ENCODE data around the gene UEVLD.

UEVLD gene

GRCh38 chr11:18581825-18582224 is 6.7 kb downstream of the UEVLD start:
- no peak for DNase-seq (ENCODE audit: low read depth)

DNA sequence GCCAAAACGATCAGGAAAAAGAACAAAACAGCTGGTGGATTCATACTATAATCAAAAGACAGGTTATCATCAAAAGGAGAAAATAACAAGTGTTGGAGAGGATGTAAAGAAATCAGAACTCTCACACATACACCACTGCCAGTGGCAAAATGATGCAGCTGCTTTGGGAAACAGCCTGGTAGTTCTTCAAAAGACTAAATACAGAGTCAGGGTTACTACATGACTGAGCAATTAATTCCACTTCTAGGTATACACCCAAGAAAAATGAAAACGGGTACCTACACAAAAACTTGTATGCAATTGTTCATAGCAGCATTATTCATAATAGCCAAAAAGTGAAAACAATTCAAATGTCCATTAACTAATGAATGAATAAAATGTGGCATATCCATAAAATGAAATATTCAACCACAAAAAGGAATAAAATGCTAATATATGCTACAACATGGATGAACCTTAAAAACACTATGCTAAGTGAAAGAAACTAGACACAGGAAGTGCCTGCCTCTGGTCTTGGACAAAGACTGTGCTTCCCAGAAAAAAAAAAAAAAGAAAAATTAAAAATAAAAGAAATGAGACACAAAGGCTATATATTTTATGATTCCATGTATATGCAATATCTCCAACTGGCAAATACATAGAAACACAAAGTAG is 8.3 kb downstream of the UEVLD start:
- no peak for DNase-seq (ENCODE audit: low read depth)

DNA sequence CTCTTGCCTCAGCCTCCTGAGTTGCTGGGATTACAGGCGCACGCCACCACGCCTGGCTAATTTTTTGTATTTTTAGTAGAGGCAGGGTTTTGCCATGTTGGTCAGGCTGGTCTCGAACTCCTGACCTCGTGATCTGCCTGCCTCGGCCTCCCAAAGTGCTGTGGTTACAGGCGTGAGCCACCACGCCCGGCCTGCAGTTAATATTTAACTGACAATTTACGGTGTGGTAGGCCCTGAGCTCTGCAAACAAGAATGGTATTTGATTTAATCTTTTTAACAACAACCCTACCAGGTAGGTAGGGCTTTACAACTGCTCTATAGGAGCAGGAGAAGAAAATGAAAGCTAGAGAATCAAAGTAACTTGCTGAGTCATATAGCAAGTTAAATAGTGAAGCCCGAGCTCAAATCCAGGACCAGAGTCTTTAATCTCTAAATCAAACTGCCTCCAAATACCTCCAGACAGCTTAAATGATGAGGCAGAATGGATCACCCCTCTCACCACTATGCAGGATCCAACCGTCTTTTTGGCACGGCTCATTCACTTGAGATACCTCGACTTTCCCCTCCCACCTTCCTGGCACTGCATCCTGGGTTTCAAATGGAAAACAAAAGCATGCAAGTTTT is 9.4 kb downstream of the UEVLD start:
- no peak for DNase-seq (ENCODE audit: low read depth)

DNA sequence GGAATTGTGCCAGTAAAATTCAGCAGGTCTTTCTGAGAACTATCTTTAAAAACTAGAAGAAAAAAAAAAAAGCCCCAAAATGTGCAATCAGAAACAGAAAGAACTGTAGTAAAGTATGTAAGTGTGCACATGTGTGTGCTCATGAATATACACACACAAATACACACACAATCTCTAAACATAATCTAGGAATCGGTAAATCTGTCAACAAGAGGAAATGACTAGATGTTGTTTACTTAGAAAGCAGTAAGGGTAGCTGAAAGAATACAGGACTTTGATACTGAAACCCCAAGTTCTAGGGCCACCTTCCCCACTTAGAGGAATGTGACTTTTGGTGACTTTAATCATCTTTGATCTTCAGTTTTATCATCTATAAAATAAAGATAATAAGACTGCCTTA is 13.2 kb downstream of the UEVLD start:
- DNase-seq (ENCODE audit: low read depth): no peak

GRCh38 chr11:18567081-18567480 is 21.5 kb downstream of the UEVLD start:
- DNase-seq (ENCODE audit: low read depth): peak; percentile 34

- DNase-seq (ENCODE audit: low read depth): no peak
Measured at GRCh38 chr11:18566406-18566805, 22.1 kb downstream of the UEVLD start.

- no peak for DNase-seq (ENCODE audit: low read depth)
Measured at GRCh38 chr11:18564149-18564548, 24.4 kb downstream of the UEVLD start.

GRCh38 chr11:18563090-18563730 is 25.3 kb downstream of the UEVLD start:
- no peak for DNase-seq (ENCODE audit: low read depth)

DNA sequence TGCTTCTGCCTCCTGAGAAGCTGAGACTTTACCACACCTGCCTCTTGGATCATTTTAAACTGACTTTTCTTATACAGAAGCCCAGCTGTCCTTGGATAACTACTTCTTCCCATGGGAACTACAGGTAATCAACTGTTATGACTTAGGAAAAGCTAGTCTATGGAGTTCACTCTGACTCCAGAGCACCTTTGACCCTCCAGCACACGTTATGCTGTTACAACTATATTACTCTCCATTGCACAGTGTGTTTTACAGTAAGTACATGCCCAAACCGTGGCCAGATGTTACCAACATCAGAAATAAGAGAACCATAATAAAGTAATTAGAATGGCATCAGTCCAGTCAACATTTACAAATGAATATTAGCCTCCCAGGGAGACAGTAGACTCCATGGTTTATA is 40.5 kb downstream of the UEVLD start:
- DNase-seq (ENCODE audit: low read depth): no peak

DNA sequence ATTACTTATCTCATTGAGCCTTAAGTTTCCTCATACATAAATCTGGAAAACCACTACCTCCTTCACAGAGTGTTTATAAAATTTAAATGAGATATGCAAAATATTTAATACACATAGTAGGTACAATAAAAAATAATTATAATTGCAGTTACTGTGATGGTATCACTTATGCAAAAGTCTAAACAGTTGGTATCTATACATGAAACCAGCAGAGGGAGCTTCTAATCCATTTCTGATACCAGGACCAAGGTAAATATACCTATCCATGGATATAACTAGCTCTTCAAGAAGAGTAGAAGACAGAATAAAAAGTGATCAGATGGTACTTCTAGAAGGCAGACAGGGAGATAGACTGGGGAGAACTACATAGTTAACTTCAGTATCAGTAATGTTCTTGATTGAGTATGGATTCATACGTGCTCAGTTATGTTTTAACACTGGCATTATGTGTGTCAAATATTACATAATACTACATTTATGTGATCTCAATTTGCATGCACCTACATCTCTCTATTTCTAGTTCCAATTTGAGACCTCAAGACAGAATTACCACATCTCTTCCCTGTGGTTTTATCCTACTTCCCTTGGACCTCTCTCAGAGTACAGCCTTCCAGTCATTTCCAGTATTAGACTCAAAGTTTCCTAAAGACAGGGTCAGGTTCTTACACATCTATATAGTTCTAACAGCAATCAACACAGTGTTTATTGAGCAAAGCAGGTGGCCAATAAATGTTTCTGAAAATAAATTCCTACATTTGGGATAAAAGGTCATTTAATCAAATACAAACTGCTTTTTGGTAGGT is 48.1 kb downstream of the UEVLD start:
- DNase-seq (ENCODE audit: low read depth): no peak

- DNase-seq (ENCODE audit: low read depth): no peak
Measured at GRCh38 chr11:18536209-18536608, 52.3 kb downstream of the UEVLD start.

- DNase-seq (ENCODE audit: low read depth): no peak
Measured at GRCh38 chr11:18534245-18534644, 54.3 kb downstream of the UEVLD start.

GRCh38 chr11:18533365-18533764 is 55.2 kb downstream of the UEVLD start:
- DNase-seq (ENCODE audit: low read depth): no peak

- DNase-seq (ENCODE audit: low read depth): no peak
Measured at GRCh38 chr11:18527512-18527911, 61.0 kb downstream of the UEVLD start.

GRCh38 chr11:18526521-18527296 is 61.8 kb downstream of the UEVLD start, which contains the start of gene TSG101:
Gene TSG101 (minus strand): TSS chr11:18526942. CDS start chr11:18526816, 126 bp downstream.
- DNase-seq (ENCODE audit: low read depth): peak; percentile 80

- no peak for DNase-seq (ENCODE audit: low read depth)
Measured at GRCh38 chr11:18526130-18526520, 62.4 kb downstream of the UEVLD start.

DNA sequence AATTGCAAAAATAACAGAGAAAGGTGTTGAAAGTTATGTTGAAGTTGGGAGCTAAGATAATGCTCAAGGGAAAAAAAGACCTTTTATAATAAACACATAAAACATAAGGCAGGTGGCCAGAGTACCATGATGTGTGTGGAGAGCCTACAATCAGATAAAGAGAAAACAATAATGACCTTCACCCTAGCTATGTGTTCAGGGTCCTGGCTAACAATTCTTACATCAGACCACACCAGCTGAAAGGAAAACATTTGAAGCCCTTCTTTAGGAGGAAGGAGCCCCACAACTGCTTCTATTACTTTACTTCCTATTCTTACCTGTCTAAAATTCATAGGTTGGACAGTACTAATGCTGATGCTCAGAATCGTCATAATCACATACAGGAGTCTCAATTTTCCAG is 64.3 kb downstream of the UEVLD start:
- no peak for DNase-seq (ENCODE audit: low read depth)

- no peak for DNase-seq (ENCODE audit: low read depth)
Measured at GRCh38 chr11:18523084-18523483, 65.5 kb downstream of the UEVLD start.

GRCh38 chr11:18522388-18522787 is 66.1 kb downstream of the UEVLD start:
- no peak for DNase-seq (ENCODE audit: low read depth)

- no peak for DNase-seq (ENCODE audit: low read depth)
Measured at GRCh38 chr11:18521122-18521521, 67.4 kb downstream of the UEVLD start.

DNA sequence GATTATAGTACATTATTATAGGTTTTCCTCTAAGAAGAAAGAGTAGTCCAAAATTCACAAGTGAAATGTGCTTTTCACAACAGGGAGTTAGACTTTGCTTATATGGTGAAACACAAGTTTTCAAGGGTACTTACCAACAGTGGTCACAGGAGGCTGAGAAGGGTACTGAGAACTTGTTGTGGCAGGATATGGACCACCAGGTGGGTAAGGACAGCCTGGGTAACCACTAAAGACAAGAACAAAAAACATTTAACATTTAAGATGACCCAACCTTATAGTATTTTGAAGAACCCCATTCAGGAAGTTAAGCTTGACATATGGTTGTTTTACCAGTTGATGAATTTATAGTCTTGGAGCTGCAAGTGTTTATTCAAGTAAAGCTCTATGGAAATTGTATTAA is 86.2 kb downstream of the UEVLD start:
- no peak for DNase-seq (ENCODE audit: low read depth)

GRCh38 chr11:18501629-18502028 is 86.9 kb downstream of the UEVLD start:
- no peak for DNase-seq (ENCODE audit: low read depth)

All from fibroblast of the conjunctiva (primary cell).